Osteocyte (in vitro differentiated cells): ENCODE results near the gene NAGLU. TPM values are rescaled to one million over a fixed set of nuclear protein-coding genes. Genes with fewer than 3 reads are reported as not detected.

Experiments used
- DNase-seq: peaks from one replicate; pipeline ENCODE4 v3.0.0; 2021; ENCODE audit warnings: mixed read lengths; ENCODE audit not compliant: unreplicated experiment; ENCODE audit errors: extremely low spot score
- H3K27ac Mint-ChIP-seq: one replicate; pipeline ENCODE4 v1.8.0; 2021; ENCODE audit warnings: mild to moderate bottlenecking, mixed read lengths; ENCODE audit not compliant: unreplicated experiment
- H3K27me3 Mint-ChIP-seq: one replicate; pipeline ENCODE4 v1.8.0; 2021; ENCODE audit warnings: mixed read lengths; ENCODE audit not compliant: unreplicated experiment
- H3K36me3 Mint-ChIP-seq: one replicate; pipeline ENCODE4 v1.8.0; 2021; ENCODE audit warnings: mixed read lengths; ENCODE audit not compliant: unreplicated experiment
- H3K4me1 Mint-ChIP-seq: one replicate; pipeline ENCODE4 v1.8.0; 2021; ENCODE audit warnings: mixed read lengths; ENCODE audit not compliant: unreplicated experiment
- H3K4me3 Mint-ChIP-seq: one replicate; pipeline ENCODE4 v1.8.0; 2021; ENCODE audit warnings: mild to moderate bottlenecking, moderate library complexity, mixed read lengths; ENCODE audit not compliant: unreplicated experiment
- H3K9me3 Mint-ChIP-seq: one replicate; pipeline ENCODE4 v1.8.0; 2021; ENCODE audit warnings: mixed read lengths; ENCODE audit not compliant: unreplicated experiment
- CTCF ChIP-seq: fragments of 200-600 bp; sonication (generic); IDR thresholded peaks from 2 replicates; pipeline ENCODE4 v1.5.0; 2021; ENCODE audit warnings: antibody characterized with exemption, mild to moderate bottlenecking, moderate library complexity
- total RNA-seq: library from RNA; stranded (reverse); gene quantifications from 2 replicates; pipeline ENCODE4 v1.2.1, GENCODE V29; 2021

The NAGLU gene
- total RNA-seq, 1 donor from 2014 or later: 86.5 TPM

- no peak for TF ChIP-seq CTCF
- peaks cover 45% of the 10 kb centered on the region for H3K4me1 Mint-ChIP-seq
- H3K36me3 Mint-ChIP-seq: no peaks in the 10 kb centered on the region
- no peaks in the 10 kb centered on the region for H3K9me3 Mint-ChIP-seq
- DNase-seq: no peak
- H3K27ac Mint-ChIP-seq: peak overlapping the region; percentile 39
- H3K4me3 Mint-ChIP-seq: no peak overlapping the region
- H3K27me3 Mint-ChIP-seq: no peaks in the 10 kb centered on the region
Measured at GRCh38 chr17:42530952-42531454, 5.0 kb upstream of the NAGLU start.

GRCh38 chr17:42531455-42532354, 4.3 kb upstream of the NAGLU start:
- DNase-seq: no peak
- Mint-ChIP-seq H3K27me3 (no peaks in the 10 kb centered on the region), H3K4me1 (peaks cover 41% of the 10 kb centered on the region), H3K27ac (peak overlapping the region; percentile 73), H3K4me3 (peak overlapping the region; percentile 64), H3K9me3 (no peaks in the 10 kb centered on the region), H3K36me3 (no peaks in the 10 kb centered on the region)
- TF ChIP-seq CTCF: peak; percentile 51

- peak overlapping the region; percentile 64 for H3K4me3 Mint-ChIP-seq
- no peak for DNase-seq
- no peak for TF ChIP-seq CTCF
- peaks cover 10% of the 10 kb centered on the region for H3K36me3 Mint-ChIP-seq
- peaks cover 48% of the 10 kb centered on the region for H3K4me1 Mint-ChIP-seq
- H3K9me3 Mint-ChIP-seq: no peaks in the 10 kb centered on the region
- no peaks in the 10 kb centered on the region for H3K27me3 Mint-ChIP-seq
- peak overlapping the region; percentile 96 for H3K27ac Mint-ChIP-seq
Measured at GRCh38 chr17:42535155-42536047, 640 bp upstream of the NAGLU start.

- DNase-seq: peak; percentile 91
- H3K27ac Mint-ChIP-seq: peak overlapping the region; percentile 78
Measured at GRCh38 chr17:42536372-42537155, 523 bp downstream of the NAGLU start.

More at GRCh38 chr17:42536372-42537155, 523 bp downstream of the NAGLU start:
- Mint-ChIP-seq H3K36me3 (peaks cover 10% of the 10 kb centered on the region), H3K4me1 (peaks cover 39% of the 10 kb centered on the region), H3K9me3 (no peaks in the 10 kb centered on the region), H3K4me3 (peak overlapping the region; percentile 85), H3K27me3 (no peaks in the 10 kb centered on the region)
- TF ChIP-seq CTCF: no peak
